Measurements from ENCODE around the gene ACOT7. TPM values are rescaled to one million over a fixed set of nuclear protein-coding genes. Genes with fewer than 3 reads are reported as not detected.
A peak's percentile ranks its signal among the peaks of the same experiment; 100 is the strongest.

ACOT7 gene
- total and polyA plus RNA-seq, 3 donors from 2014 or later, result 50.3 to 72.8 (median 52.5) TPM

- peaks cover 23% of the 10 kb centered on the region for H3K4me1 ChIP-seq
- no peaks in the 10 kb centered on the region for H3K9me3 ChIP-seq
- intact Hi-C loops (cut with DNase I; ENCODE audit: low total_unique reads), result no loop called here
- TF ChIP-seq, protein P1, sequence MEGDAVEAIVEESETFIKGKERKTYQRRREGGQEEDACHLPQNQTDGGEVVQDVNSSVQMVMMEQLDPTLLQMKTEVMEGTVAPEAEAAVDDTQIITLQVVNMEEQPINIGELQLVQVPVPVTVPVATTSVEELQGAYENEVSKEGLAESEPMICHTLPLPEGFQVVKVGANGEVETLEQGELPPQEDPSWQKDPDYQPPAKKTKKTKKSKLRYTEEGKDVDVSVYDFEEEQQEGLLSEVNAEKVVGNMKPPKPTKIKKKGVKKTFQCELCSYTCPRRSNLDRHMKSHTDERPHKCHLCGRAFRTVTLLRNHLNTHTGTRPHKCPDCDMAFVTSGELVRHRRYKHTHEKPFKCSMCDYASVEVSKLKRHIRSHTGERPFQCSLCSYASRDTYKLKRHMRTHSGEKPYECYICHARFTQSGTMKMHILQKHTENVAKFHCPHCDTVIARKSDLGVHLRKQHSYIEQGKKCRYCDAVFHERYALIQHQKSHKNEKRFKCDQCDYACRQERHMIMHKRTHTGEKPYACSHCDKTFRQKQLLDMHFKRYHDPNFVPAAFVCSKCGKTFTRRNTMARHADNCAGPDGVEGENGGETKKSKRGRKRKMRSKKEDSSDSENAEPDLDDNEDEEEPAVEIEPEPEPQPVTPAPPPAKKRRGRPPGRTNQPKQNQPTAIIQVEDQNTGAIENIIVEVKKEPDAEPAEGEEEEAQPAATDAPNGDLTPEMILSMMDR (IDR thresholded peaks at IDR 0.05), result no peak
- no peak for TF ChIP-seq POLR2A (IDR thresholded peaks at IDR 0.05)
- H3K36me3 ChIP-seq (ENCODE audit: low read depth, missing control alignments), result no peaks in the 10 kb centered on the region
- no peaks in the 10 kb centered on the region for H3K27me3 ChIP-seq
- no peak overlapping the region for H3K4me3 ChIP-seq
- H3K27ac ChIP-seq, result peak overlapping the region; percentile 78 to 83
- WGBS, 2 donors, result 81 to 88% methylated on average over 9 of the region's 9 CpGs
- no peak for DNase-seq
Observed at GRCh38 chr1:6360517-6361070, 33.0 kb downstream of the ACOT7 start.

DNA sequence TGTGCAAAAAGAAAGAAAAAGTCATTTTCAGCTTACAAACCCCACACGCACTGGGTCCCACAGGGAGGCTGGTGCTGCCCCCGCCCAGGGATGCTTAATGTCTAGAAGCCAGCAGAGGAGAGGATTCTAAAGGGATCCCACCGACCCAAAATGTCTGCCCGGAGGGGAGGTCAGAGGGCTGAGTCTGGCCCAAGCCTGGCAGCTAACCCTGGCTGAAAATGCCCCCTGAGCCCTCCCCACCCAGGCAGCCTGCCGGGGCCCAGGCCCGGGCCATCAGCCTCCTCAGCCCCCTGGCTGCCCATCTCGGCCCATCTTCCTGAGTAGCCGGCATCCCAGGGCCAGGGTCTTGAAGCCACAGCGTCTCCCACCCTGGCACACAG lies 33.5 kb downstream of the ACOT7 start:
- DNase-seq, result no peak
- Histone ChIP-seq H3K36me3 (ENCODE audit: low read depth, missing control alignments) (no peaks in the 10 kb centered on the region), H3K4me3 (no peak overlapping the region), H3K27me3 (no peaks in the 10 kb centered on the region), H3K9me3 (no peaks in the 10 kb centered on the region), H3K4me1 (peaks cover 23% of the 10 kb centered on the region), H3K27ac (peak overlapping the region; percentile 78 to 83)
- TF ChIP-seq POLR2A (IDR thresholded peaks at IDR 0.05), result no peak
- TF ChIP-seq, protein P1 (IDR thresholded peaks at IDR 0.05), result no peak
- 76 to 79% methylated on average over 4 to 9 of the region's 9 CpGs for WGBS, 2 donors
- intact Hi-C loops (cut with DNase I; ENCODE audit: low total_unique reads), result no loop called here

GRCh38 chr1:6359216-6360116 lies 34.1 kb downstream of the ACOT7 start:
- intact Hi-C loops (cut with DNase I; ENCODE audit: low total_unique reads), result no loop called here
- no peaks in the 10 kb centered on the region for H3K27me3 ChIP-seq
- no peak for TF ChIP-seq POLR2A (IDR thresholded peaks at IDR 0.05)
- TF ChIP-seq, protein P1 (IDR thresholded peaks at IDR 0.05), result no peak
- no peaks in the 10 kb centered on the region for H3K9me3 ChIP-seq
- H3K4me3 ChIP-seq, result no peak overlapping the region
- peak overlapping the region; percentile 78 to 83 for H3K27ac ChIP-seq
- peak; percentile 80 for DNase-seq
- WGBS, 2 donors, result 39 to 40% methylated on average over 11 to 13 of the region's 13 CpGs
- peaks cover 23% of the 10 kb centered on the region for H3K4me1 ChIP-seq
- no peaks in the 10 kb centered on the region for H3K36me3 ChIP-seq (ENCODE audit: low read depth, missing control alignments)

- no peaks in the 10 kb centered on the region for H3K36me3 ChIP-seq (ENCODE audit: low read depth, missing control alignments)
- intact Hi-C loops (cut with DNase I; ENCODE audit: low total_unique reads), result no loop called here
- no peak for DNase-seq
- H3K9me3 ChIP-seq, result no peaks in the 10 kb centered on the region
- no peak overlapping the region for H3K4me3 ChIP-seq
- H3K27ac ChIP-seq, result peak overlapping the region; percentile 78 to 83
- H3K4me1 ChIP-seq, result peaks cover 29% of the 10 kb centered on the region
- WGBS, 2 donors, result 60 to 90% methylated on average over 9 to 10 of the region's 10 CpGs
- no peaks in the 10 kb centered on the region for H3K27me3 ChIP-seq
- TF ChIP-seq, protein P1 (IDR thresholded peaks at IDR 0.05), result no peak
- no peak for TF ChIP-seq POLR2A (IDR thresholded peaks at IDR 0.05)
Observed at GRCh38 chr1:6358757-6359201, 34.8 kb downstream of the ACOT7 start.

Data from testis (tissue), 3 donors.